Vagina (tissue), 2 donors: ENCODE results near the gene CPAMD8. TPM values are rescaled to one million over a fixed set of nuclear protein-coding genes. Genes with fewer than 3 reads are reported as not detected.

Experiments
- DNase-seq, 2 donors: peaks; one replicate each; pipeline ENCODE4 v3.0.0-alpha.2; 2017; ENCODE audit errors: extremely low spot score in 2 of 2
- H3K27ac ChIP-seq: fragments of 200-600 bp; sonication (generic); one replicate; pipeline ENCODE4 v1.5.1; 2019
- H3K27me3 ChIP-seq: fragments of 200-600 bp; sonication (generic); one replicate; pipeline ENCODE4 v1.5.1; 2019
- H3K36me3 ChIP-seq, 2 donors: fragments of 200-600 bp; sonication (generic); one replicate each; pipeline ENCODE4 v1.5.1; 2017 to 2019
- H3K4me1 ChIP-seq: fragments of 200-600 bp; sonication (generic); one replicate; pipeline ENCODE4 v1.5.1; 2019
- H3K4me3 ChIP-seq, 2 donors: fragments of 200-600 bp; sonication (generic); 1 replicate in 1 of 2; 2 replicates in 1 of 2; pipeline ENCODE4 v1.5.1; 2016 to 2019
- H3K9me3 ChIP-seq: fragments of 200-600 bp; sonication (generic); one replicate; pipeline ENCODE4 v1.5.1; 2019
- CTCF ChIP-seq, 3 experiments: fragments of 450-650 bp in 2 of 3; fragments of 200-600 bp in 1 of 3; sonication (generic) in 1 of 3; IDR thresholded peaks; one replicate each; pipeline ENCODE4 v1.5.1; 2017 to 2019; ENCODE audit warnings: antibody characterized with exemption in 3 of 3, mild to moderate bottlenecking in 2 of 3, moderate library complexity in 2 of 3
- POLR2A ChIP-seq, 2 donors: fragments of 450-650 bp; IDR thresholded peaks; one replicate each; pipeline ENCODE4 v1.6.1; 2017; ENCODE audit warnings: antibody characterized with exemption in 2 of 2, mild to moderate bottlenecking in 2 of 2, moderate library complexity in 2 of 2
- POLR2AphosphoS5 ChIP-seq, 2 donors: sonication (generic); formaldehyde crosslinking; IDR thresholded peaks; one replicate each; pipeline ENCODE4 v1.9.0; 2017; ENCODE audit warnings: antibody characterized with exemption in 2 of 2, mild to moderate bottlenecking in 2 of 2, low read depth in 1 of 2; ENCODE audit not compliant: insufficient read depth in 1 of 2
- intact Hi-C: fragments of 100-400 bp; cut with DNase I; formaldehyde crosslinking; loops from one replicate; pipeline ENCODE4 v1.15.1; 2023
- total RNA-seq: library from RNA; depleted of rRNA; stranded (reverse); fragments of >200 nt; gene quantifications from one replicate; pipeline ENCODE4 v1.2.3, GENCODE V29; 2016

CPAMD8 gene
- total RNA-seq, 1 donor from 2014 or later = 16.0 TPM

GRCh38 chr19:17054746-17055145 is 28.1 kb upstream of the CPAMD8 start:
- Histone ChIP-seq H3K9me3 (no peaks in the 10 kb centered on the region), H3K4me3 (no peak overlapping the region), H3K4me1 (no peaks in the 10 kb centered on the region), H3K27me3 (no peaks in the 10 kb centered on the region), H3K36me3 (peaks cover 0 to 32% of the 10 kb centered on the region in 2 donors), H3K27ac (no peak overlapping the region)
- DNase-seq = no peak
- intact Hi-C loops = loop anchor here (5.0 kb wide), 1 partner anchor 282 kb away; no protein-coding TSS in a partner anchor
- TF ChIP-seq CTCF (IDR thresholded peaks at IDR 0.05) (no peak), POLR2AphosphoS5 (IDR thresholded peaks at IDR 0.05; ENCODE audit: insufficient read depth in 1 of 2, low read depth in 1 of 2) (no peak), POLR2A (IDR thresholded peaks at IDR 0.05) (no peak)

GRCh38 chr19:17052439-17052838 is 25.8 kb upstream of the CPAMD8 start:
- intact Hi-C loops = loop anchor here (5.0 kb wide), 1 partner anchor 280 kb away; no protein-coding TSS in a partner anchor
- H3K9me3 ChIP-seq = no peaks in the 10 kb centered on the region
- H3K4me3 ChIP-seq = no peak overlapping the region
- no peaks in the 10 kb centered on the region for H3K4me1 ChIP-seq
- no peaks in the 10 kb centered on the region for H3K27me3 ChIP-seq
- DNase-seq = no peak
- H3K36me3 ChIP-seq = peaks cover 0 to 10% of the 10 kb centered on the region in 2 donors
- H3K27ac ChIP-seq = no peak overlapping the region
- TF ChIP-seq CTCF (IDR thresholded peaks at IDR 0.05) (peak; percentile 21 to 52 (median 49)), POLR2AphosphoS5 (IDR thresholded peaks at IDR 0.05; ENCODE audit: insufficient read depth in 1 of 2, low read depth in 1 of 2) (no peak), POLR2A (IDR thresholded peaks at IDR 0.05) (no peak)

GRCh38 chr19:17049711-17050280 is 23.2 kb upstream of the CPAMD8 start:
- DNase-seq = no peak

GRCh38 chr19:17048885-17049453 is 22.4 kb upstream of the CPAMD8 start:
- Histone ChIP-seq H3K36me3 (no peaks in the 10 kb centered on the region), H3K9me3 (no peaks in the 10 kb centered on the region), H3K27me3 (no peaks in the 10 kb centered on the region), H3K27ac (no peak overlapping the region), H3K4me3 (no peak overlapping the region), H3K4me1 (no peaks in the 10 kb centered on the region)
- DNase-seq = no peak
- no peak for TF ChIP-seq POLR2A (IDR thresholded peaks at IDR 0.05)
- no peak for TF ChIP-seq CTCF (IDR thresholded peaks at IDR 0.05)
- no peak for TF ChIP-seq POLR2AphosphoS5 (IDR thresholded peaks at IDR 0.05; ENCODE audit: insufficient read depth in 1 of 2, low read depth in 1 of 2)
- intact Hi-C loops = no loop called here

More at GRCh38 chr19:17049711-17050280, 23.2 kb upstream of the CPAMD8 start:
- TF ChIP-seq POLR2A (IDR thresholded peaks at IDR 0.05) (no peak), POLR2AphosphoS5 (IDR thresholded peaks at IDR 0.05; ENCODE audit: insufficient read depth in 1 of 2, low read depth in 1 of 2) (peak in 1 of 2 donors; percentile 12), CTCF (IDR thresholded peaks at IDR 0.05) (no peak)
- intact Hi-C loops = loop anchor here (5.0 kb wide), 1 partner anchor 277 kb away; no protein-coding TSS in a partner anchor
- Histone ChIP-seq H3K27me3 (no peaks in the 10 kb centered on the region), H3K36me3 (peaks cover 0 to 5% of the 10 kb centered on the region in 2 donors), H3K4me3 (no peak overlapping the region), H3K27ac (no peak overlapping the region), H3K4me1 (no peaks in the 10 kb centered on the region), H3K9me3 (no peaks in the 10 kb centered on the region)

GRCh38 chr19:17045907-17046502 is 19.4 kb upstream of the CPAMD8 start:
- no peak for TF ChIP-seq POLR2AphosphoS5 (IDR thresholded peaks at IDR 0.05; ENCODE audit: insufficient read depth in 1 of 2, low read depth in 1 of 2)
- TF ChIP-seq POLR2A (IDR thresholded peaks at IDR 0.05) = no peak
- no peak for TF ChIP-seq CTCF (IDR thresholded peaks at IDR 0.05)
- no peak overlapping the region for H3K27ac ChIP-seq
- H3K4me3 ChIP-seq = no peak overlapping the region
- DNase-seq = no peak
- intact Hi-C loops = no loop called here
- no peaks in the 10 kb centered on the region for H3K36me3 ChIP-seq
- H3K27me3 ChIP-seq = no peaks in the 10 kb centered on the region
- no peaks in the 10 kb centered on the region for H3K4me1 ChIP-seq
- no peaks in the 10 kb centered on the region for H3K9me3 ChIP-seq
